H9 (cell line): ENCODE data around the gene REEP3. TPM values are rescaled to one million over a fixed set of nuclear protein-coding genes. Genes with fewer than 3 reads are reported as not detected.

Source experiments
- DNase-seq: peaks from one replicate; pipeline ENCODE4 v3.0.0-alpha.2; 2017
- H2AFZ ChIP-seq: one replicate; pipeline ENCODE4 v1.6.1; 2013; ENCODE audit warnings: mild to moderate bottlenecking, low read length, control low read depth, moderate library complexity
- H2AK5ac ChIP-seq: 2 replicates; pipeline ENCODE4 v1.6.1; 2013; ENCODE audit warnings: low read length, control low read depth, mixed read lengths; ENCODE audit not compliant: insufficient read length
- H2BK120ac ChIP-seq: one replicate; pipeline ENCODE4 v1.6.1; 2013; ENCODE audit warnings: low read depth, mild to moderate bottlenecking, low read length, control low read depth, inconsistent platforms; ENCODE audit not compliant: poor library complexity, severe bottlenecking
- H2BK12ac ChIP-seq: 2 replicates; pipeline ENCODE4 v1.6.1; 2013; ENCODE audit warnings: low read length, control low read depth, mixed read lengths, low read depth; ENCODE audit not compliant: insufficient read length
- H2BK15ac ChIP-seq: 2 replicates; pipeline ENCODE4 v1.6.1; 2013; ENCODE audit warnings: low read depth, low read length, control low read depth
- H2BK20ac ChIP-seq: one replicate; pipeline ENCODE4 v1.6.1; 2013; ENCODE audit warnings: low read depth, mild to moderate bottlenecking, low read length, control low read depth, inconsistent platforms; ENCODE audit not compliant: poor library complexity, severe bottlenecking
- H2BK5ac ChIP-seq: 2 replicates; pipeline ENCODE4 v1.6.1; 2013; ENCODE audit warnings: low read length, control low read depth, mixed read lengths; ENCODE audit not compliant: insufficient read length
- H3K14ac ChIP-seq: 2 replicates; pipeline ENCODE4 v1.6.1; 2013; ENCODE audit warnings: low read length, control low read depth; ENCODE audit not compliant: insufficient read depth
- H3K18ac ChIP-seq: 2 replicates; pipeline ENCODE4 v1.6.1; 2013; ENCODE audit warnings: low read depth, mild to moderate bottlenecking, mixed read lengths, low read length, control low read depth; ENCODE audit not compliant: insufficient read length
- H3K23ac ChIP-seq: 2 replicates; pipeline ENCODE4 v1.6.1; 2013; ENCODE audit warnings: low read length, control low read depth, mixed read lengths, low read depth; ENCODE audit not compliant: insufficient read length
- H3K23me2 ChIP-seq: 2 replicates; pipeline ENCODE4 v1.6.1; 2013; ENCODE audit warnings: low read depth, mild to moderate bottlenecking, mixed read lengths, low read length, control low read depth; ENCODE audit not compliant: insufficient read length, poor library complexity, severe bottlenecking
- H3K27ac ChIP-seq: 2 replicates; pipeline ENCODE4 v1.5.1; 2013; ENCODE audit warnings: low read length, control low read depth, mixed read lengths, low read depth; ENCODE audit not compliant: insufficient read length
- H3K27me3 ChIP-seq: 2 replicates; pipeline ENCODE4 v1.6.1; 2013; ENCODE audit warnings: low read length, control low read depth, inconsistent platforms; ENCODE audit not compliant: insufficient read depth
- H3K4ac ChIP-seq: 2 replicates; pipeline ENCODE4 v1.6.1; 2013; ENCODE audit warnings: low read depth, mild to moderate bottlenecking, control low read depth, inconsistent platforms, low read length, moderate library complexity
- H3K4me1 ChIP-seq: 2 replicates; pipeline ENCODE4 v1.6.1; 2013; ENCODE audit warnings: low read length, control low read depth, inconsistent platforms; ENCODE audit not compliant: insufficient read depth
- H3K4me2 ChIP-seq: 2 replicates; pipeline ENCODE4 v1.6.1; 2013; ENCODE audit warnings: low read length, control low read depth, mixed read lengths; ENCODE audit not compliant: insufficient read length, insufficient read depth
- H3K56ac ChIP-seq: 2 replicates; pipeline ENCODE4 v1.6.1; 2013; ENCODE audit warnings: low read depth, mild to moderate bottlenecking, mixed read lengths, low read length, control low read depth; ENCODE audit not compliant: insufficient read length
- H3K79me1 ChIP-seq: 2 replicates; pipeline ENCODE4 v1.6.1; 2013; ENCODE audit warnings: low read depth, mild to moderate bottlenecking, moderate library complexity, low read length, control low read depth, inconsistent platforms; ENCODE audit not compliant: insufficient read depth, poor library complexity, severe bottlenecking
- H3K79me2 ChIP-seq: 2 replicates; pipeline ENCODE4 v1.6.1; 2013; ENCODE audit warnings: low read length, control low read depth, inconsistent platforms; ENCODE audit not compliant: insufficient read depth
- H3K9ac ChIP-seq: 2 replicates; pipeline ENCODE4 v1.6.1; 2013; ENCODE audit warnings: low read length, control low read depth, mixed read lengths; ENCODE audit not compliant: insufficient read length; ENCODE audit errors: extremely low read depth
- H3K9me3 ChIP-seq: one replicate; pipeline ENCODE4 v1.6.1; 2013; ENCODE audit warnings: low read depth, low read length, inconsistent platforms; ENCODE audit not compliant: control insufficient read depth
- H3T11ph ChIP-seq: one replicate; pipeline ENCODE4 v1.6.1; 2013; ENCODE audit warnings: mild to moderate bottlenecking, low read length, control low read depth, inconsistent platforms
- H4K20me1 ChIP-seq: one replicate; pipeline ENCODE4 v1.6.1; 2013; ENCODE audit not compliant: control insufficient read depth, insufficient read length, insufficient read depth
- H4K5ac ChIP-seq: 2 replicates; pipeline ENCODE4 v1.6.1; 2013; ENCODE audit warnings: low read depth, mild to moderate bottlenecking, mixed read lengths, low read length, control low read depth; ENCODE audit not compliant: insufficient read length
- H4K8ac ChIP-seq: replicated peaks from 2 replicates; pipeline ENCODE4 v1.6.1; 2013; ENCODE audit warnings: low read length, control low read depth, mixed read lengths, low read depth; ENCODE audit not compliant: insufficient read length
- H4K91ac ChIP-seq: 2 replicates; pipeline ENCODE4 v1.6.1; 2013; ENCODE audit warnings: low read depth, mild to moderate bottlenecking, moderate library complexity, mixed read lengths, low read length, control low read depth; ENCODE audit not compliant: insufficient read length
- H3K27ac Mint-ChIP-seq, 3 experiments: 2 replicates in 2 of 3; 3 replicates in 1 of 3; pipeline ENCODE4 v1.8.0; 2020 to 2021; ENCODE audit warnings: mixed read lengths in 3 of 3, mild to moderate bottlenecking in 1 of 3, moderate library complexity in 1 of 3
- H3K27me3 Mint-ChIP-seq: 2 replicates; pipeline ENCODE4 v1.8.0; 2021; ENCODE audit warnings: low read depth, mild to moderate bottlenecking, moderate library complexity, mixed read lengths
- H3K36me3 Mint-ChIP-seq, 3 experiments: 2 replicates in 2 of 3; 3 replicates in 1 of 3; pipeline ENCODE4 v1.8.0; 2020 to 2021; ENCODE audit warnings: low read depth in 3 of 3, mixed read lengths in 3 of 3; ENCODE audit not compliant: insufficient read depth in 1 of 3
- H3K4me1 Mint-ChIP-seq, 2 experiments: 2 replicates each; pipeline ENCODE4 v1.8.0; 2020; ENCODE audit warnings: mixed read lengths in 2 of 2
- H3K4me3 Mint-ChIP-seq, 2 experiments: 2 replicates in 1 of 2; 3 replicates in 1 of 2; pipeline ENCODE4 v1.8.0; 2020 to 2021; ENCODE audit warnings: mild to moderate bottlenecking in 2 of 2, mixed read lengths in 2 of 2, moderate library complexity in 1 of 2
- H3K9me3 Mint-ChIP-seq, 2 experiments: 2 replicates in 1 of 2; 3 replicates in 1 of 2; pipeline ENCODE4 v1.8.0; 2020; ENCODE audit warnings: mild to moderate bottlenecking in 2 of 2, mixed read lengths in 2 of 2, moderate library complexity in 1 of 2
- WGBS: extraction: QIAGEN DNeasy Blood & Tissue Kit; methylation state at CpG from one replicate; pipeline ENCODE4 v1.1.7; 2013; ENCODE audit warnings: missing lambda C conversion rate, low lambda C conversion rate, mixed read lengths; ENCODE audit not compliant: insufficient read length; ENCODE audit errors: extremely low coverage; 5-methylcytosine and 5-hydroxymethylcytosine counted together
- total RNA-seq: library from RNA; stranded (reverse); gene quantifications from 2 replicates; pipeline ENCODE4 v1.2.1, GENCODE V29; 2021
- TF ChIP-seq, protein P1 (sequence below): fragments of 200-600 bp; sonication (generic); conservative IDR thresholded peaks from 3 replicates; pipeline ENCODE4 v1.8.0; 2021; ENCODE audit warnings: antibody characterized with exemption, mild to moderate bottlenecking

Gene REEP3
- total RNA-seq, 1 experiment from 2014 or later, result 21.4 TPM

DNA sequence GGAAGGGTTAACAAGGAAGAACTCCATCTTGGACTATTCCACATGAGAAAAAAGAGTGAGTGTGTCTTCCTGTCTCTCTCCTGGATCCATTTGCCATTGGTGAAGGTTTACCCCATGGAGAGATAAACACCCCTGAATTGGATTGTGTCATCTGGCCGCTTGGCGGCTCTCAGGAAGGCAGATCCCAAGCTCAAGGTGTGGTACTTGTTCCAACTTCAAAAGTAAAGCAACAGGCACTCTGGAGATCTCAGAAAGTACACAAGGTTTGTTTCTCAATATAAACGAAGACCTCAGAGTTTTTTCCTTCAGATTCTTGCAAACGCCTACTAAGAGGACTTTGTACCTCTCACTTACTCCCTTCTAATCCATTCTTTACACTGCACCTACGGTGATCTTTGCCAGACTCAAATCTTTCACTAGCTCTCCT lies 116.7 kb downstream of the REEP3 start:
- Histone ChIP-seq H3K4me2 (no peak overlapping the region), H2AFZ (no peak overlapping the region), H3T11ph (no peak overlapping the region), H3K4me1 (no peaks in the 10 kb centered on the region; the same call in 1 of the 2 replicates), H4K91ac (no peak overlapping the region), H4K5ac (no peak overlapping the region), H4K8ac (no peak overlapping the region), H3K56ac (no peak overlapping the region), H4K20me1 (no peaks in the 10 kb centered on the region), H3K9ac (no peak overlapping the region), H3K27ac (no peak overlapping the region), H2BK5ac (no peak overlapping the region), H2AK5ac (no peak overlapping the region), H3K9me3 (no peaks in the 10 kb centered on the region), H2BK12ac (no peak overlapping the region), H3K23ac (no peak overlapping the region), H2BK15ac (no peak overlapping the region), H3K79me2 (no peaks in the 10 kb centered on the region), H3K14ac (no peak overlapping the region), H3K79me1 (no peaks in the 10 kb centered on the region), H2BK20ac (no peak overlapping the region), H3K27me3 (no peaks in the 10 kb centered on the region), H3K18ac (no peak overlapping the region), H3K4ac (no peak overlapping the region), H3K23me2 (no peaks in the 10 kb centered on the region), H2BK120ac (no peak overlapping the region)
- TF ChIP-seq, protein P1, sequence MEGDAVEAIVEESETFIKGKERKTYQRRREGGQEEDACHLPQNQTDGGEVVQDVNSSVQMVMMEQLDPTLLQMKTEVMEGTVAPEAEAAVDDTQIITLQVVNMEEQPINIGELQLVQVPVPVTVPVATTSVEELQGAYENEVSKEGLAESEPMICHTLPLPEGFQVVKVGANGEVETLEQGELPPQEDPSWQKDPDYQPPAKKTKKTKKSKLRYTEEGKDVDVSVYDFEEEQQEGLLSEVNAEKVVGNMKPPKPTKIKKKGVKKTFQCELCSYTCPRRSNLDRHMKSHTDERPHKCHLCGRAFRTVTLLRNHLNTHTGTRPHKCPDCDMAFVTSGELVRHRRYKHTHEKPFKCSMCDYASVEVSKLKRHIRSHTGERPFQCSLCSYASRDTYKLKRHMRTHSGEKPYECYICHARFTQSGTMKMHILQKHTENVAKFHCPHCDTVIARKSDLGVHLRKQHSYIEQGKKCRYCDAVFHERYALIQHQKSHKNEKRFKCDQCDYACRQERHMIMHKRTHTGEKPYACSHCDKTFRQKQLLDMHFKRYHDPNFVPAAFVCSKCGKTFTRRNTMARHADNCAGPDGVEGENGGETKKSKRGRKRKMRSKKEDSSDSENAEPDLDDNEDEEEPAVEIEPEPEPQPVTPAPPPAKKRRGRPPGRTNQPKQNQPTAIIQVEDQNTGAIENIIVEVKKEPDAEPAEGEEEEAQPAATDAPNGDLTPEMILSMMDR, result no peak; the same call in 2 of the 3 replicates
- Mint-ChIP-seq H3K27ac (no peak overlapping the region; a peak in 1 of 7 replicates), H3K4me1 (peaks cover 0 to 7% of the 10 kb centered on the region in 2 experiments; a peak in 1 of 4 replicates), H3K4me3 (no peak overlapping the region), H3K36me3 (no peaks in the 10 kb centered on the region), H3K27me3 (no peaks in the 10 kb centered on the region), H3K9me3 (no peaks in the 10 kb centered on the region)
- WGBS, result no CpG with 5 or more reads among the region's 5 CpGs
- DNase-seq, result no peak
